H4 (cell line): ENCODE results near the gene TSPYL2. TPM values are rescaled to one million over a fixed set of nuclear protein-coding genes. Genes with fewer than 3 reads are reported as not detected.
A peak's percentile ranks its signal among the peaks of the same experiment; 100 is the strongest.

Experiments
- DNase-seq: peaks from one replicate; pipeline ENCODE4 v3.0.0-alpha.2; 2015; ENCODE audit warnings: low spot score
- total RNA-seq: library from RNA; depleted of rRNA; stranded (reverse); fragments of >200 nt; shearing (Covaris generic); gene quantifications from 2 replicates; pipeline ENCODE4 v1.2.3, GENCODE V29; 2014

The TSPYL2 gene
- total RNA-seq, 1 experiment from 2014 or later = 10.3 TPM

- no peak for DNase-seq
Observed at GRCh38 chrX:53080628-53081580, 1.3 kb upstream of the TSPYL2 start.

GRCh38 chrX:53082773-53083616 is 828 bp downstream of the TSPYL2 start:
- no peak for DNase-seq

- no peak for DNase-seq
Observed at GRCh38 chrX:53084043-53084570, 1.9 kb downstream of the TSPYL2 start.

- no peak for DNase-seq
Observed at GRCh38 chrX:53084863-53085262, 2.7 kb downstream of the TSPYL2 start.

- DNase-seq = no peak
Observed at GRCh38 chrX:53085661-53086229, 3.6 kb downstream of the TSPYL2 start.

GRCh38 chrX:53086464-53086863 is 4.3 kb downstream of the TSPYL2 start:
- no peak for DNase-seq

GRCh38 chrX:53087388-53087831 is 5.2 kb downstream of the TSPYL2 start:
- no peak for DNase-seq

GRCh38 chrX:53088136-53088974 is 6.2 kb downstream of the TSPYL2 start:
- DNase-seq = no peak

- DNase-seq = peak; percentile 43
Observed at GRCh38 chrX:53089224-53089842, 7.2 kb downstream of the TSPYL2 start.

GRCh38 chrX:53089925-53090324 is 7.8 kb downstream of the TSPYL2 start:
- DNase-seq = no peak

- DNase-seq = no peak
Observed at GRCh38 chrX:53091354-53091753, 9.2 kb downstream of the TSPYL2 start.

- peak; percentile 83 for DNase-seq
Observed at GRCh38 chrX:53093177-53093655, 11.0 kb downstream of the TSPYL2 start.

GRCh38 chrX:53093748-53094581 is 11.8 kb downstream of the TSPYL2 start, which contains the start of gene KANTR:
KANTR (plus strand) TSS chrX:53094142; CDS start chrX:53124273, 30,131 bp downstream.
- DNase-seq = peak; percentile 95

GRCh38 chrX:53094582-53094905 is 12.4 kb downstream of the TSPYL2 start:
- no peak for DNase-seq

GRCh38 chrX:53095796-53096195 is 13.6 kb downstream of the TSPYL2 start:
- no peak for DNase-seq

- DNase-seq = no peak
Observed at GRCh38 chrX:53114864-53115549, 32.8 kb downstream of the TSPYL2 start.

GRCh38 chrX:53115550-53115874 is 33.3 kb downstream of the TSPYL2 start:
- DNase-seq = no peak

- no peak for DNase-seq
Observed at GRCh38 chrX:53116101-53116500, 33.9 kb downstream of the TSPYL2 start.

- DNase-seq = no peak
Observed at GRCh38 chrX:53122013-53122412, 39.8 kb downstream of the TSPYL2 start.
